SK-N-SH (cell line): ENCODE results near the gene PANX2. TPM values are rescaled to one million over a fixed set of nuclear protein-coding genes. Genes with fewer than 3 reads are reported as not detected.

Source experiments
- CTCF ChIA-PET: fragments of 300-600, 350-600 bp; formaldehyde crosslinking; extraction: SDS; loops from one replicate; lab custom pipeline; 2021; lab: Yijun Ruan, JAX
- POLR2A ChIA-PET: fragments of 350-600 bp; sonication (Branson Sonifier 250); formaldehyde crosslinking; extraction: SDS; loops from one replicate; lab custom pipeline; 2020; ENCODE audit warnings: antibody characterized with exemption, inconsistent platforms; lab: Yijun Ruan, JAX
- DNase-seq: peaks from one replicate; pipeline ENCODE4 v3.0.0; 2012
- H2AFZ ChIP-seq: fragments of 200-600 bp; sonication (generic); 2 replicates; pipeline ENCODE4 v1.8.1; 2016; ENCODE audit warnings: antibody characterized with exemption, mild to moderate bottlenecking, low read depth
- H3F3A ChIP-seq: fragments of 200-600 bp; sonication (generic); replicated peaks from 2 replicates; pipeline ENCODE3; 2016; ENCODE audit warnings: antibody characterized with exemption, mild to moderate bottlenecking; ENCODE audit not compliant: insufficient read depth
- H3K27ac ChIP-seq, 2 experiments: fragments of 200-500 bp in 1 of 2; fragments of 200-600 bp in 1 of 2; sonication (Bioruptor generic) in 1 of 2; sonication (generic), shearing (Covaris generic) in 1 of 2; 2 replicates each; pipeline versions ENCODE4 v1.5.1 to v1.6.1; 2014 to 2016; ENCODE audit warnings: low read depth in 2 of 2, inconsistent platforms in 1 of 2, low read length in 1 of 2, mild to moderate bottlenecking in 1 of 2, mixed read lengths in 1 of 2
- H3K27me3 ChIP-seq: fragments of 200-600 bp; sonication (generic), shearing (Covaris generic); 2 replicates; pipeline ENCODE4 v1.6.1; 2016; ENCODE audit warnings: mixed run types; ENCODE audit not compliant: insufficient read depth
- H3K36me3 ChIP-seq, 2 experiments: fragments of 200-500 bp in 1 of 2; fragments of 200-600 bp in 1 of 2; sonication (Bioruptor generic) in 1 of 2; sonication (generic) in 1 of 2; replicated peaks in 1 of 2; 2 replicates each; pipeline versions ENCODE3 to v1.5.1; 2014 to 2016; ENCODE audit warnings: low read length in 1 of 2, mild to moderate bottlenecking in 1 of 2; ENCODE audit not compliant: insufficient read depth in 2 of 2, control insufficient read depth in 1 of 2
- H3K4me1 ChIP-seq, 2 experiments: fragments of 200-500 bp in 1 of 2; fragments of 200-600 bp in 1 of 2; sonication (Bioruptor generic) in 1 of 2; sonication (generic), shearing (Covaris generic) in 1 of 2; 2 replicates each; pipeline versions ENCODE4 v1.5.1 to v1.6.1; 2014 to 2016; ENCODE audit warnings: low read depth in 1 of 2, low read length in 1 of 2, mixed run types in 1 of 2; ENCODE audit not compliant: insufficient read depth in 2 of 2, control insufficient read depth in 1 of 2
- H3K4me2 ChIP-seq: fragments of 200-600 bp; sonication (generic), shearing (Covaris generic); 2 replicates; pipeline ENCODE4 v1.6.1; 2017; ENCODE audit warnings: mixed run types
- H3K4me3 ChIP-seq, 2 experiments: fragments of 200-500 bp in 1 of 2; fragments of 200-600 bp in 1 of 2; sonication (Bioruptor generic) in 1 of 2; sonication (generic), shearing (Covaris generic) in 1 of 2; 2 replicates each; pipeline versions ENCODE4 v1.5.1 to v1.8.1; 2014 to 2016; ENCODE audit warnings: low read depth in 2 of 2, inconsistent platforms in 1 of 2, low read length in 1 of 2, mild to moderate bottlenecking in 1 of 2, mixed read lengths in 1 of 2, moderate library complexity in 1 of 2
- H3K79me2 ChIP-seq: fragments of 200-600 bp; sonication (generic); 2 replicates; pipeline ENCODE4 v1.8.1; 2017; ENCODE audit warnings: mild to moderate bottlenecking; ENCODE audit not compliant: insufficient read depth
- H3K9ac ChIP-seq: fragments of 200-600 bp; sonication (generic); 2 replicates; pipeline ENCODE4 v1.6.1; 2017; ENCODE audit warnings: mixed run types
- H3K9me2 ChIP-seq: fragments of 200-600 bp; sonication (generic); 2 replicates; pipeline ENCODE4 v1.6.1; 2017; ENCODE audit warnings: mixed run types
- H3K9me3 ChIP-seq: fragments of 200-600 bp; sonication (generic); 2 replicates; pipeline ENCODE4 v1.6.1; 2017; ENCODE audit warnings: mixed run types, mild to moderate bottlenecking, moderate library complexity
- H4K20me1 ChIP-seq: fragments of 200-600 bp; sonication (generic); 2 replicates; pipeline ENCODE4 v1.6.1; 2017; ENCODE audit warnings: mild to moderate bottlenecking, mixed run types; ENCODE audit not compliant: insufficient read depth
- CHD2 ChIP-seq: fragments of 150-350 bp; IDR thresholded peaks from 2 replicates; pipeline ENCODE4 v1.6.1; 2018; ENCODE audit warnings: low read length; ENCODE audit not compliant: partially characterized antibody
- CTCF ChIP-seq: fragments of 200-600 bp; sonication (generic); IDR thresholded peaks from 2 replicates; pipeline ENCODE4 v1.6.1; 2017; ENCODE audit warnings: antibody characterized with exemption, mild to moderate bottlenecking, moderate library complexity
- EP300 ChIP-seq, 2 experiments: IDR thresholded peaks; 2 replicates each; pipeline versions ENCODE4 v1.4.0 to v1.6.1; 2012; ENCODE audit warnings: borderline replicate concordance in 1 of 2, low read depth in 1 of 2, low read length in 1 of 2
- EZH2phosphoT487 ChIP-seq: fragments of 200-600 bp; sonication (generic); IDR thresholded peaks from 2 replicates; pipeline ENCODE4 v1.6.1; 2017; ENCODE audit warnings: low read depth, mixed run types, mild to moderate bottlenecking, antibody characterized with exemption, moderate library complexity, borderline replicate concordance
- FOSL2 ChIP-seq: IDR thresholded peaks from 2 replicates; pipeline ENCODE4 v1.4.0; 2012; ENCODE audit warnings: low read depth, mild to moderate bottlenecking, moderate library complexity, borderline replicate concordance
- GABPA ChIP-seq: IDR thresholded peaks from 2 replicates; pipeline ENCODE4 v1.4.0; 2012; ENCODE audit warnings: low read depth, mild to moderate bottlenecking
- IRF3 ChIP-seq: fragments of 150-350 bp; IDR thresholded peaks from 2 replicates; pipeline ENCODE4 v1.6.1; 2016; ENCODE audit warnings: mild to moderate bottlenecking, low read depth, low read length
- MXI1 ChIP-seq: IDR thresholded peaks from 2 replicates; pipeline ENCODE4 v1.6.1; 2012; ENCODE audit warnings: mild to moderate bottlenecking, low read depth, low read length, improper control_type of control experiment
- NRF1 ChIP-seq: IDR thresholded peaks from 2 replicates; pipeline ENCODE4 v1.6.1; 2012; ENCODE audit warnings: low read depth, mild to moderate bottlenecking, low read length
- POLR2AphosphoS5 ChIP-seq: IDR thresholded peaks from 2 replicates; pipeline ENCODE4 v1.6.1; 2012; ENCODE audit warnings: low read depth, low read length
- RAD21 ChIP-seq: IDR thresholded peaks from 2 replicates; pipeline ENCODE4 v1.6.1; 2012; ENCODE audit warnings: mild to moderate bottlenecking, low read length
- RCOR1 ChIP-seq: fragments of 150-350 bp; IDR thresholded peaks from 2 replicates; pipeline ENCODE4 v1.6.1; 2017; ENCODE audit warnings: antibody characterized with exemption, low read length
- REST ChIP-seq: IDR thresholded peaks from 2 replicates; pipeline ENCODE4 v1.6.1; 2012; ENCODE audit warnings: mild to moderate bottlenecking, low read depth, low read length, moderate library complexity
- RFX5 ChIP-seq: IDR thresholded peaks from 2 replicates; pipeline ENCODE4 v1.6.1; 2012; ENCODE audit warnings: mild to moderate bottlenecking, improper control_type of control experiment, low read length
- RXRA ChIP-seq: IDR thresholded peaks from 2 replicates; pipeline ENCODE4 v1.4.0; 2012; ENCODE audit warnings: low read depth, mild to moderate bottlenecking, borderline replicate concordance
- SMC3 ChIP-seq: IDR thresholded peaks from 2 replicates; pipeline ENCODE4 v1.6.1; 2012; ENCODE audit warnings: low read depth, low read length, improper control_type of control experiment
- TCF12 ChIP-seq: IDR thresholded peaks from 2 replicates; pipeline ENCODE4 v1.4.0; 2012
- USF2 ChIP-seq: fragments of 150-350 bp; IDR thresholded peaks from 2 replicates; pipeline ENCODE4 v1.6.1; 2017; ENCODE audit warnings: antibody characterized with exemption, low read length, low read depth, borderline replicate concordance
- WGBS: methylation state at CpG from one replicate; pipeline ENCODE4 v1.1.6; 2017; ENCODE audit warnings: low lambda C conversion rate; 5-methylcytosine and 5-hydroxymethylcytosine counted together
- polyA plus RNA-seq, 3 experiments: library from polyadenylated mRNA; depleted of rRNA; stranded (reverse); fragments of >200 nt; gene quantifications; 2 replicates each; pipeline ENCODE4 v1.2.3, GENCODE V29; 2012
- TF ChIP-seq, protein P1 (sequence below): IDR thresholded peaks from 2 replicates; pipeline ENCODE4 v1.4.0; 2012; ENCODE audit warnings: low read depth, borderline replicate concordance

Gene PANX2
- polyA plus RNA-seq, 1 of the 3 experiments (the other 2 are of a cell fraction) = 2.4 TPM

DNA sequence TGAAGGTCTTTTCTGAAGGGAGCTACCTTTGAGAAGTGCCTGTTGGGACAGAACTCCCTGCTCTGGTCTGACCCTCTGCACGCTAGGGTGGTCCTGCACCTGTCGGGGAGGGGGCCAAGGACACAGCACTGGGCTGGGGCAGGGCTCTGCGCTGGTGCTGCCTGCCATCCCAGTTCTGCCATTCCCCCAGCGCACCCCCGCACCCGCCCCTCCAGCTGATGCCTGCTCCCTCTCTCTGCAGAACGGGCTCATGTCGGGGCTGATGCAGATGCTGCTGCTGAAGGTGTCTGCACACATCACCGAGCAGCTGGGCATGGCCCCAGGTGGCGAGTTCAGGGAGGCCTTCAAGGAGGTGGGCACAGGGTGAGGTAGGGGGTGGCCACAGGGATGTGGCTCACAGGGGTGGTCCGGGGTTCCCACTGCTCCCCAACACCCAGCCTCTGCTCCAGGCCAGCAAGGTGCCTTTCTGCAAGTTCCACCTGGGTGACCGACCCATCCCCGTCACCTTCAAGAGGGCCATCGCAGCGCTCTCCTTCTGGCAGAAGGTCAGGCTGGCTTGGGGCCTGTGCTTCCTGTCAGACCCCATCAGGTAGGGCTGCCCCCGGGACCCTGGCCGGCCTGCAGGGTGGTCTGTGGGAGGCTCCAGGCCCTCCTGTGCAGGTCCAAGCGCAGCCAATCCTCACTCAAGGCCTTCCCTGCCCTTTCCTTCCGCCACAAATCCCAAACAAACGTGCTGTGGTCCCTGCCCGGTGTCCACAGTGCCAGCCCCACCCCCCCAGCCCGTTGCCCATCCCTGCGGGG lies 26.7 kb downstream of the PANX2 start:
- Histone ChIP-seq H3K9me3 (no peaks in the 10 kb centered on the region), H3K79me2 (peaks cover 18% of the 10 kb centered on the region), H4K20me1 (peaks cover 4% of the 10 kb centered on the region), H3K4me2 (no peak overlapping the region), H2AFZ (no peak overlapping the region), H3K9ac (no peak overlapping the region)
- WGBS = 86% methylated on average over 9 of the region's 23 CpGs
- TF ChIP-seq, protein P1, sequence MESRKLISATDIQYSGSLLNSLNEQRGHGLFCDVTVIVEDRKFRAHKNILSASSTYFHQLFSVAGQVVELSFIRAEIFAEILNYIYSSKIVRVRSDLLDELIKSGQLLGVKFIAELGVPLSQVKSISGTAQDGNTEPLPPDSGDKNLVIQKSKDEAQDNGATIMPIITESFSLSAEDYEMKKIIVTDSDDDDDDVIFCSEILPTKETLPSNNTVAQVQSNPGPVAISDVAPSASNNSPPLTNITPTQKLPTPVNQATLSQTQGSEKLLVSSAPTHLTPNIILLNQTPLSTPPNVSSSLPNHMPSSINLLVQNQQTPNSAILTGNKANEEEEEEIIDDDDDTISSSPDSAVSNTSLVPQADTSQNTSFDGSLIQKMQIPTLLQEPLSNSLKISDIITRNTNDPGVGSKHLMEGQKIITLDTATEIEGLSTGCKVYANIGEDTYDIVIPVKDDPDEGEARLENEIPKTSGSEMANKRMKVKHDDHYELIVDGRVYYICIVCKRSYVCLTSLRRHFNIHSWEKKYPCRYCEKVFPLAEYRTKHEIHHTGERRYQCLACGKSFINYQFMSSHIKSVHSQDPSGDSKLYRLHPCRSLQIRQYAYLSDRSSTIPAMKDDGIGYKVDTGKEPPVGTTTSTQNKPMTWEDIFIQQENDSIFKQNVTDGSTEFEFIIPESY = no peak
- TF ChIP-seq RAD21 (no peak), GABPA (no peak), RXRA (no peak), CTCF (no peak), CHD2 (no peak), MXI1 (no peak), TCF12 (no peak), SMC3 (no peak), POLR2AphosphoS5 (no peak), USF2 (no peak), NRF1 (no peak), EZH2phosphoT487 (no peak), RCOR1 (no peak), EP300 (IDR thresholded peaks at IDR 0.05; ENCODE audit: borderline replicate concordance in 1 of 2, low read depth in 1 of 2, low read length in 1 of 2) (no peak), RFX5 (no peak), REST (no peak), FOSL2 (no peak), IRF3 (no peak)
- TF ChIP-seq, all 33 proteins: peak for 0
- Histone ChIP-seq H3K4me3 (no peak overlapping the region), H3F3A (no peaks in the 10 kb centered on the region), H3K27ac (no peak overlapping the region), H3K9me2 (no peaks in the 10 kb centered on the region), H3K27me3 (no peaks in the 10 kb centered on the region), H3K4me1 (peaks cover 0 to 13% of the 10 kb centered on the region in 2 experiments; a peak in 1 of 4 replicates), H3K36me3 (peaks cover 0 to 45% of the 10 kb centered on the region in 2 experiments)
- CTCF ChIA-PET = interaction anchor here (1.6 kb wide), 1 partner anchor 48 kb away, joined by 4 read pairs; no protein-coding TSS in a partner anchor
- POLR2A ChIA-PET = no interaction called here
- no peak for DNase-seq
